ENCODE measurements around the gene PCK2.

DNA sequence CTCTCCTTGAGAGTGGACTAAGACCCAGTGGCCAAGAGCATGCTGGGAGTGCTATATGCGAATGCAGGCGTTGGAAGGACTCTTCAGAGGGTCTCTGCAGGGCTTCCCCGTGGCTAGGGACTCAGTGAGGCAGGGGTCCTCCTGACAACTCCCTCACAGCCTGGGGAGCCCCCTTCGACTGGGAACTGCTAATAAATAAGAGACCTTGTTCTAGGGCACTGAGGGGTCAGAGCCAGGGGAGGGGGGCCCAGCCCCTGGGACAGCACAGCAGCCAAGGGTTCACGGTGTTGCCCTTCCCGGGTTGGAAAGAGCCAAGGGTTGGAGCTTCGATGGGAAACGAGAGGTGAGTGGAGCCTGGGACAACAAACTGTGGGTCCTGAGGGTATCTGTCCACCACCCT lies 28.7 kb upstream of the PCK2 start:
- TF ChIP-seq POLR2AphosphoS5 (IDR thresholded peaks at IDR 0.05; ENCODE audit: low read depth, low read length) (no peak), MXI1 (IDR thresholded peaks at IDR 0.05; ENCODE audit: borderline replicate concordance, low read depth, low read length) (no peak), TP53 (CRISPR knock-in tag; conservative IDR thresholded peaks at IDR 0.05) (no peak), NCOA2 (CRISPR knock-in tag; IDR thresholded peaks at IDR 0.05) (no peak), MBNL3 (CRISPR knock-in tag; conservative IDR thresholded peaks at IDR 0.05) (no peak), SMAD1 (CRISPR knock-in tag; IDR thresholded peaks at IDR 0.05; ENCODE audit: borderline replicate concordance, low read depth) (no peak), NCOA1 (CRISPR knock-in tag; IDR thresholded peaks at IDR 0.05) (no peak), BHLHE40 (IDR thresholded peaks at IDR 0.05; ENCODE audit: low read length) (no peak), ZNF484 (CRISPR knock-in tag; IDR thresholded peaks at IDR 0.05; ENCODE audit: borderline replicate concordance, low read depth) (no peak)
- TF ChIP-seq, protein P1, sequence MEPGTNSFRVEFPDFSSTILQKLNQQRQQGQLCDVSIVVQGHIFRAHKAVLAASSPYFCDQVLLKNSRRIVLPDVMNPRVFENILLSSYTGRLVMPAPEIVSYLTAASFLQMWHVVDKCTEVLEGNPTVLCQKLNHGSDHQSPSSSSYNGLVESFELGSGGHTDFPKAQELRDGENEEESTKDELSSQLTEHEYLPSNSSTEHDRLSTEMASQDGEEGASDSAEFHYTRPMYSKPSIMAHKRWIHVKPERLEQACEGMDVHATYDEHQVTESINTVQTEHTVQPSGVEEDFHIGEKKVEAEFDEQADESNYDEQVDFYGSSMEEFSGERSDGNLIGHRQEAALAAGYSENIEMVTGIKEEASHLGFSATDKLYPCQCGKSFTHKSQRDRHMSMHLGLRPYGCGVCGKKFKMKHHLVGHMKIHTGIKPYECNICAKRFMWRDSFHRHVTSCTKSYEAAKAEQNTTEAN (CRISPR knock-in tag; conservative IDR thresholded peaks at IDR 0.05): no peak
- TF ChIP-seq, protein P2, sequence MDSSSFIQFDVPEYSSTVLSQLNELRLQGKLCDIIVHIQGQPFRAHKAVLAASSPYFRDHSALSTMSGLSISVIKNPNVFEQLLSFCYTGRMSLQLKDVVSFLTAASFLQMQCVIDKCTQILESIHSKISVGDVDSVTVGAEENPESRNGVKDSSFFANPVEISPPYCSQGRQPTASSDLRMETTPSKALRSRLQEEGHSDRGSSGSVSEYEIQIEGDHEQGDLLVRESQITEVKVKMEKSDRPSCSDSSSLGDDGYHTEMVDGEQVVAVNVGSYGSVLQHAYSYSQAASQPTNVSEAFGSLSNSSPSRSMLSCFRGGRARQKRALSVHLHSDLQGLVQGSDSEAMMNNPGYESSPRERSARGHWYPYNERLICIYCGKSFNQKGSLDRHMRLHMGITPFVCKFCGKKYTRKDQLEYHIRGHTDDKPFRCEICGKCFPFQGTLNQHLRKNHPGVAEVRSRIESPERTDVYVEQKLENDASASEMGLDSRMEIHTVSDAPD (CRISPR knock-in tag; IDR thresholded peaks at IDR 0.05): no peak
